HepG2 (cell line): ENCODE measurements around the gene SH3D19. TPM values are rescaled to one million over a fixed set of nuclear protein-coding genes. Genes with fewer than 3 reads are reported as not detected.

Experiments
- CHCHD3 ChIP-seq: sonication (generic); formaldehyde crosslinking; IDR thresholded peaks from 2 replicates; pipeline ENCODE4 v1.8.0; 2022; ENCODE audit warnings: mild to moderate bottlenecking, missing genetic modification reagents, moderate library complexity
- FOXA1 ChIP-seq, 2 experiments: fragments of 450-650 bp in 1 of 2; sonication (generic) in 1 of 2; formaldehyde crosslinking in 1 of 2; IDR thresholded peaks; 2 replicates each; pipeline versions ENCODE4 v1.4.0 to v1.6.1; 2016 to 2020; ENCODE audit warnings: missing genetic modification reagents in 1 of 2
- FOXM1 ChIP-seq: sonication (generic); formaldehyde crosslinking; IDR thresholded peaks from 2 replicates; pipeline ENCODE4 v1.5.0; 2020; ENCODE audit warnings: missing genetic modification reagents
- HOXA3 ChIP-seq: sonication (generic); formaldehyde crosslinking; IDR thresholded peaks from 2 replicates; pipeline ENCODE4 v1.5.0; 2020; ENCODE audit warnings: missing genetic modification reagents
- HOXA7 ChIP-seq: sonication (generic); formaldehyde crosslinking; IDR thresholded peaks from 2 replicates; pipeline ENCODE4 v1.8.1; 2022; ENCODE audit warnings: mild to moderate bottlenecking, missing genetic modification reagents, moderate library complexity
- NR2F6 ChIP-seq, 2 experiments: IDR thresholded peaks; 2 replicates each; pipeline ENCODE4 v1.6.1; 2016; ENCODE audit warnings: antibody characterized with exemption in 1 of 2, mild to moderate bottlenecking in 1 of 2
- RBAK ChIP-seq: sonication (generic); formaldehyde crosslinking; IDR thresholded peaks from 2 replicates; pipeline ENCODE4 v1.5.1; 2020; ENCODE audit warnings: mild to moderate bottlenecking, missing genetic modification reagents
- SALL1 ChIP-seq: sonication (generic); formaldehyde crosslinking; IDR thresholded peaks from 2 replicates; pipeline ENCODE4 v1.8.0; 2022; ENCODE audit warnings: mild to moderate bottlenecking, missing genetic modification reagents
- THRA ChIP-seq: sonication (generic); formaldehyde crosslinking; IDR thresholded peaks from 2 replicates; pipeline ENCODE4 v1.4.0; 2020; ENCODE audit warnings: missing genetic modification reagents, borderline replicate concordance
- TOE1 ChIP-seq: sonication (generic); formaldehyde crosslinking; IDR thresholded peaks from 2 replicates; pipeline ENCODE4 v1.4.0; 2020; ENCODE audit warnings: mild to moderate bottlenecking, missing genetic modification reagents
- ZBTB34 ChIP-seq: sonication (generic); formaldehyde crosslinking; IDR thresholded peaks from 2 replicates; pipeline ENCODE4 v1.8.0; 2022; ENCODE audit warnings: mild to moderate bottlenecking, missing genetic modification reagents
- ZHX2 ChIP-seq, 2 experiments: sonication (generic) in 1 of 2; formaldehyde crosslinking in 1 of 2; IDR thresholded peaks; 2 replicates each; pipeline versions ENCODE4 v1.6.1 to v1.9.0; 2014 to 2022; ENCODE audit warnings: antibody characterized with exemption in 1 of 2, borderline replicate concordance in 1 of 2, inconsistent platforms in 1 of 2, low read depth in 1 of 2, missing genetic modification reagents in 1 of 2
- ZNF224 ChIP-seq: sonication (generic); formaldehyde crosslinking; IDR thresholded peaks from 2 replicates; pipeline ENCODE4 v1.5.0; 2020; ENCODE audit warnings: mild to moderate bottlenecking, missing genetic modification reagents
- ZNF468 ChIP-seq: sonication (generic); formaldehyde crosslinking; IDR thresholded peaks from 2 replicates; pipeline ENCODE4 v1.8.0; 2022; ENCODE audit warnings: mild to moderate bottlenecking, moderate library complexity, missing genetic modification reagents
- ZNF546 ChIP-seq: sonication (generic); formaldehyde crosslinking; conservative IDR thresholded peaks from 2 replicates; pipeline ENCODE4 v1.8.1; 2023; ENCODE audit warnings: mild to moderate bottlenecking, missing genetic modification reagents
- ZNF7 ChIP-seq: IDR thresholded peaks from 2 replicates; pipeline ENCODE4 v1.6.1; 2016; ENCODE audit warnings: missing biosample characterization, missing genetic modification reagents
- polyA plus RNA-seq, 8 experiments: library from polyadenylated mRNA; depleted of rRNA in 3 of 8; stranded (reverse) in 7 of 8; unstranded in 1 of 8; fragments of >200 nt; fragmentation: Illumina TruSeq in 4 of 8; extraction: Trizol in 4 of 8; gene quantifications; 2 replicates each; pipeline versions ENCODE4 v1.2.1 to v1.2.3, GENCODE V29; 2011 to 2016; ENCODE audit warnings: low read depth in 4 of 8, missing spikeins in 1 of 8, mixed read lengths in 1 of 8; ENCODE audit not compliant: insufficient read depth in 1 of 8
- total RNA-seq, 5 experiments: library from RNA; depleted of rRNA; stranded (reverse); fragments of >200 nt; fragmentation: Illumina TruSeq; extraction: Trizol; gene quantifications; 2 replicates each; pipeline ENCODE4 v1.2.3, GENCODE V29; 2016; ENCODE audit warnings: low read depth in 1 of 5
- TF ChIP-seq, protein P1 (sequence below): sonication (generic); formaldehyde crosslinking; IDR thresholded peaks from 2 replicates; pipeline ENCODE4 v1.5.0; 2020; ENCODE audit warnings: mild to moderate bottlenecking, missing genetic modification reagents

The SH3D19 gene
- total and polyA plus RNA-seq, 2 of the 13 experiments (the other 11 are each of a cell fraction or from before 2014, with no cell fraction given): 31.2 to 38.0 TPM

- TF ChIP-seq RBAK (CRISPR knock-in tag): peak; percentile 93
- TF ChIP-seq FOXM1: no peak
- no peak for TF ChIP-seq ZBTB34 (CRISPR knock-in tag)
- TF ChIP-seq HOXA7 (CRISPR knock-in tag): no peak
- TF ChIP-seq ZNF7 (CRISPR knock-in tag): peak; percentile 71; the same call in 1 of the 2 replicates
- peak; percentile 80 for TF ChIP-seq FOXA1 (IDR thresholded peaks at IDR 0.05)
- peak; percentile 91 for TF ChIP-seq FOXA1 (CRISPR knock-in tag; IDR thresholded peaks at IDR 0.05)
- TF ChIP-seq CHCHD3 (CRISPR knock-in tag): no peak
- TF ChIP-seq HOXA3: peak; percentile 51; the same call in 1 of the 2 replicates
- no peak for TF ChIP-seq ZNF468
- TF ChIP-seq NR2F6 (IDR thresholded peaks at IDR 0.05): peak; percentile 45
- TF ChIP-seq NR2F6 (CRISPR knock-in tag; IDR thresholded peaks at IDR 0.05): peak; percentile 81
- TF ChIP-seq ZHX2 (IDR thresholded peaks at IDR 0.05; ENCODE audit: low read depth): no peak
- TF ChIP-seq ZHX2 (CRISPR knock-in tag; IDR thresholded peaks at IDR 0.05; ENCODE audit: borderline replicate concordance): no peak
- TF ChIP-seq ZNF546: no peak
- peak; percentile 93 for TF ChIP-seq SALL1 (CRISPR knock-in tag)
- 0 out of 2 replicates have a peak, but pooled peaks have one; percentile 60 for TF ChIP-seq ZNF224 (CRISPR knock-in tag)
- TF ChIP-seq, protein P1, sequence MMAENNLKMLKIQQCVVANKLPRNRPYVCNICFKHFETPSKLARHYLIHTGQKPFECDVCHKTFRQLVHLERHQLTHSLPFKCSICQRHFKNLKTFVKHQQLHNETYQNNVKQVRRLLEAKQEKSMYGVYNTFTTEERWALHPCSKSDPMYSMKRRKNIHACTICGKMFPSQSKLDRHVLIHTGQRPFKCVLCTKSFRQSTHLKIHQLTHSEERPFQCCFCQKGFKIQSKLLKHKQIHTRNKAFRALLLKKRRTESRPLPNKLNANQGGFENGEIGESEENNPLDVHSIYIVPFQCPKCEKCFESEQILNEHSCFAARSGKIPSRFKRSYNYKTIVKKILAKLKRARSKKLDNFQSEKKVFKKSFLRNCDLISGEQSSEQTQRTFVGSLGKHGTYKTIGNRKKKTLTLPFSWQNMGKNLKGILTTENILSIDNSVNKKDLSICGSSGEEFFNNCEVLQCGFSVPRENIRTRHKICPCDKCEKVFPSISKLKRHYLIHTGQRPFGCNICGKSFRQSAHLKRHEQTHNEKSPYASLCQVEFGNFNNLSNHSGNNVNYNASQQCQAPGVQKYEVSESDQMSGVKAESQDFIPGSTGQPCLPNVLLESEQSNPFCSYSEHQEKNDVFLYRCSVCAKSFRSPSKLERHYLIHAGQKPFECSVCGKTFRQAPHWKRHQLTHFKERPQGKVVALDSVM (CRISPR knock-in tag): peak; percentile 100
- no peak for TF ChIP-seq TOE1
- TF ChIP-seq THRA (CRISPR knock-in tag): 0 out of 2 replicates have a peak, but pooled peaks have one; percentile 17
These were observed 231.1 kb downstream of the SH3D19 start (continued) for GRCh38 chr4:151094290-151094751.
